Activated CD4-positive, CD25-positive, alpha-beta regulatory T cell treated with anti-CD3 and anti-CD28 coated beads, Interleukin-2, amount 50 U/mL, for 24 hours (primary cell): ENCODE data around the gene MYOG.
A peak's percentile ranks its signal among the peaks of the same experiment; 100 is the strongest.

Experiments
- ATAC-seq, 2 donors: fragments of 150-1000 bp; cut with Tn5 transposase; one replicate each; pipeline ENCODE4 v1.10.0; 2021; ENCODE audit warnings: mild to moderate bottlenecking in 1 of 2, moderate library complexity in 1 of 2

The MYOG gene

DNA sequence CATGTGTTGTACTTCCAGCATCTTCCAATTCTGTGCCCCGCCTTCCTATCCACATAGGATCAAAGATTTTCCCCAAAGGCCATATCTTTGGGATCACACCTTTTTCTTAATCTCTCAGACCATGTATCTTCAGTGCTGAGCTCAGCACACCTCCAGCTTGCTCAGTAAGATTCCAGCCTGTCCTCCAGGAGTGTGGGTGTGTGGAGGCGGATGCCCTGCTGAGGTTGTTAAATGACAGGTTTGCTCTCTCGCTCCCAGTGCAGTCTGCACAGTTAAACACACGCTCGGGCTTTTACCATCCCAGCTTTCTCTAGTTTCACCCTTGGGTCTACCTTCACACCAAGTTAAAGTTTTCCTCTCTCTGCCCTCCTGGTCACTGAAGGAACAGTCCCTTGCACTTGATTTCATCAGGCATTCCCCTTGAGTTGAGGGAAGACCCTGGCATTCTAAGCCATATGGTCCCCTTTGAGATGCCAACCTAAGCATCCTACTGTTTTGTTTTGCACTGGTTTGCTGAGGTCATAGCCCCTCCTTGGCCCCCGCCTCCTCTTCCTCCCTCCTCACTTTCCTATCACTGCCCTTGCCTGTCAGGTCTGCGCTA, 13.7 kb downstream of the MYOG start:
- no peak for ATAC-seq

DNA sequence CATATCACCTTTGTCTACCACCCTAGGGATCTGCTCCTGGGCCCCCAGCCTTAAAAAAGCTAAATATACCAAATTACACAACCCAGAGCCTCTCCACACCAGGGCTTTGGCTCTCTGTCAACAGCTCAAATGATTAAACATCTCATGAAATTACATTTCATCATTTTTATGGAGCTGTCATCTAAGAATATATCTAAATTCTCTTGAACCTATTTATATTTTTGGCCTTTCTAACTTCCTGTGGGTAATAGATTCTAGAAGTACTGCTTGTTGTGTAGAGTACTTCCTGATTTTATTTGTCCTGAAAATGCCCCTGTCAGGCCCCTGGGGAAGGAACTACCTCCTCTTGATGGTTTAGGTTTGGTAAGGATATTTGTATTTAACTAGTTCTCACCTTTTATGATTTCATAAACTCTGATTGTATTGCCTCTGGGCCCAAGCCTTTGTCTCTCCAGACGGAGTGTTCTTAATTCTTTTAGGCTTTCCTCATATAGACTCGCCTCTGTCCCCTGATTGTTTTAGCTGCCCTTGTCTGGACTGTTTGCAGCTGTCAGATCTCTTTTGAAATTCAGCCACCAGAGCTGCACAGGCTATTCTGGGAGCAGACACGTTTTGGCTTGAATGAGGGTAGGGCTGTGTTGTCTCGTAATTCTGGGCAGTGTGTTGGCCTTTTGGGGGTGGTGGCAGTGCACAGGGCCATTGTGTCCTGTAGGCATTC, 16.6 kb downstream of the MYOG start:
- no peak for ATAC-seq

DNA sequence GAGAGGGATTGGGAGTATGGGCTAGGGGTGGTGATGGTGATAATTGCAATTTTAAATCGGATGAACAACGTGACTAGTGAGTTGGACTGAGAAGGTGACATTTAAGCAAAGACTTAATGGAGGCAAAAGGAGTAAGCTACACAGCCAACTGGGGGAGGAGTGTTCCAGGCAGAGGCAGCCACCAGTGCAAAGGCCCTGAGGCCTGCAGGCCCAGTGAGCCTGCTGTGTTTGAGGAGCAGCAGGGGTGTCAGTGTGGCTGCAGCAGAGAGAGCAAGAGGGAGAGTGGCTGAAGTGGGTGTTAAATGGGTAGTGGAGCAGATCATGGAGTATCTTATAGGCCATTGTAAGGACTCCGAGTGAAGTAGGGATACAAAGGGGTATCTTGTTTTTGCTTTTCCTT, 18.8 kb downstream of the MYOG start:
- ATAC-seq: no peak

DNA sequence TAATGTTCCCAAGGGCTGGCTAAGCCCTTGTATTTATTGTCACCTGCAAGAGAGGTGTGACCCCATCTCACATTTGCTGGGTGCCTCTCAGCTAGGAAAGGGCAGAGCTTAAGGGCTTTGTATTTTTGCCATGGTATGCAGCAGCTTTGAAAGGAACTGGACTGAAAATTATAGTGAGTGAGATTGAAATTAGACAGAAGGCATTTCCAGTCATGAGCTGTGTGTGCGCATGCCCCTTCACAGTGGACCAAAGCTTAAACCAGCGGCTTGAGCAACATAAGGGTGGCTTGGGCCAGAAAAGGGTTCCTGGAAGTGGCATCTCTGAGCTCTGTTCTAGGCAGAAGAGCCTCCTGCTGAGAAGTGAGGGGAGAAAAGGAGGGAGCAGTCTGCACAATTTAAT, 19.8 kb downstream of the MYOG start:
- ATAC-seq: no peak

DNA sequence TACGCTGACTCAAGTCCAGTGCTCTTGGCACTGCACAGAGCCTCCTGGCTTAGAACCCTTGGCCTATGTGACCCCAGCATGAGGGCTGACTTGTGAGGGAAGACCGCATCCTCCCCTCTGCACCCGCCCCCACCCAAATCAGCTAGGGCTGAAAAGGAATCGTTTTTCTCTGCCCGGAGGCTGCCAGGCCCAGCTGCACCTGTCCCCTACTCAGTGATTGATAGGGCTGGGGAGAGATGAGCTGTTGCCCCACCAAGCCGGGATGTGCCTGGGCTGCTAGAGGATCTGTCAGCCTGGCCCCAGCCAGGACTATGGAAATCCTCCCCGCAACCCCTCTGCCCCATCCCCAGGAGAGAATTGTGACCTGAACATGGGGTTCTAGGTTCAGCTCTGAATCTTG, 20.6 kb downstream of the MYOG start:
- no peak for ATAC-seq

DNA sequence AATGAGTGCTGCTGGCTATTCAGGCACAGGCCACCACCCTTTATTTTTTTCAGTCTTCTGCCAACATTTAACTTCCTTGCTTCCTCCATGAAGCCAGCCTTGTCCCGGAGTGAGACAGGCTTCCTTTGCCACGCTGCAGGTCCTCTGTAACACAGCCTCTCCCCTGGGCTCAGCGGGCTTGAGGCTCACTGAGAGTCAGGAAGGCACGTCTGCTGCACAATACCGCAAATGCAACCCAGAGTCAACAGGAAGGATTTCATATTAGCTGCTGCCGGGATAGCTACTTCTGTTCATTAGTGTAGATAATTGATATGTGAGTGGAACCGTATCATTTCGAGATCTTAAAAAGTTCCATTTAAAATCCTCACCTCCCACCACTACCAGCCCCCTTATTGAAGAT, 22.5 kb downstream of the MYOG start:
- ATAC-seq: no peak

DNA sequence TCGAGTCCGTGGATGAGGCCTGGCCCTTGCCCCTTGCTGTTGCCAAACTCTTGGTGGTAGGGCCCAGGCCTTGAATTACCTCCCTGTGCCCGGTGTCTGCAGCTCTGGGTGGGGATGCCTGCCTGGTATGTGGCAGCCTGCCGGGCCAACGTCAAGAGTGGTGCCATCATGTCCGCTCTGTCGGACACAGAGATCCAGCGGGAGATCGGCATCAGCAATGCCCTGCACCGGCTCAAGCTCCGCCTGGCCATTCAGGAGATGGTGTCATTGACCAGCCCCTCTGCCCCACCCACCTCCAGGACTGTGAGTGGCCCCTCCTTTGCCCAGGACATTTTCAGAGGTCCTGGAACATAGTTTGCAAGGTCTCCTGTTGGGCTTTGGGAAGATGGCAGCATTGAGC, 25.7 kb downstream of the MYOG start:
- no peak for ATAC-seq

DNA sequence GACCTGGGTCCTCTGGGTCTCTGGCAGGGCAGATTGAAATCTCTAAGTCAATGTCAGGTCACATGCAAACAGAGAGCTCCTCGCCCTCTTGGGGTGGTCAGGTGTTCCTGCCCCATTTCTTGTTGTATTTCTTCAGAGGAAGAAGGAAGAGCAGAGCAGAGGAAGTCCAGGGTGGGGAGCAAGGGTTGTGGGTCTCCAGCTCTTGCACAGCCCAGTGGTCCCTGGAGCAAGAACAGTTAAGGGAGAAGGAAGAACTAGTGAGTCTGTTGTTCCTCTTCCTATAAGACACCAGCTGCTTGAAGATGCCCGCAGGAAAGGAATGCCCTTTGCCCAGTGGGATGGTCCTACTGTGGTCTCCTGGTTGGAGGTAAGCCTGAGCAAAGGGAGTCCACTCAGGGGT, 26.3 kb downstream of the MYOG start:
- ATAC-seq: no peak

DNA sequence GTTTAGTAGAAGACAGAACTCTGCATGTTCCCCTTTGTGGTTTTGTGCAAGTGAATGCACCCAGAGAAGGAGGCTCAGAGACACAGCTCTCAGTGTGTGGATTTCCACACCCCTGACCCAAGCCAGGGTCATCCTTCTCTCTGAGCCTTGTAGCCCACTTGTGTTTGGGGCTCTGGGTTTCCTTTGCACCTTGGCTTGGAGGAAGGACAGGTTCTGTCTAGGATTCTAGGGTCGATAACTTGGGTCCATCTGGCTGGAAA, 27.2 kb downstream of the MYOG start:
- ATAC-seq: no peak

DNA sequence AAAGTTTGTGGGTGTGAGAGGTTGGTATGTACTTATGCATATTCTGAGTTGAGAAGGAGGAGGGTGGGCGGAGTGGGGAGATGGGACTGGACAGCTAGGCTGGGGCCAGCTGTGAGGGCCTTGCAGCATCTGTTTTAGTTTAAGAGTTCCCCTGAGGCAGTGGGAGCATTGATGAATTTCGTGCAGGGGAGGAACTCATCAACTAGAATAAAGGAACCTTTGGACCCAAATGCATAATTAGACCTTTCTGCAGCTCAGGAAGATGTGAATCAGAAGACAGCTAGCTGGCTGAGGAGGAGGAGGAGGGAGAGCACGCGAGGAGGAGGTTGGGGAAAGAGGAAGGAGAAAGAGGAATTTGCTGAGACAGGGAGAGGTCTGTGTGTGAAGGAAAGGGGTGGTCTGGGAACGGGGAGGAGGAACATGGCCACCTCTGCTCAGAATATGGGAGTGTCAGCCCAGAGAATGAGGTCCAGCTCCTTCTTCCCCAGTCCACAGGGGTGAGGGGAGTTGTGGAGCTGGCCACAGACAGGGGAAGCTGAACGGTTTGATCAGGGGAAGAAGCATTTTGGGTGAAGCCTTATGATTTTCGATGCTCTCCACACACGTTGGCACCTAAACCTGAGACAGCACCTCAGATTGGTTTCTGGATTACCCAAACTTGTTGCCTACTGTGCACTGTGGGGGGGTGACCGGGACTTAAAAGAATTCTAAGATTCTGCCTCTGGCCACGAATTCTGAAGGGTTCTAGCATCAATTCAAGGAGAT, 27.7 kb downstream of the MYOG start:
- ATAC-seq: no peak

DNA sequence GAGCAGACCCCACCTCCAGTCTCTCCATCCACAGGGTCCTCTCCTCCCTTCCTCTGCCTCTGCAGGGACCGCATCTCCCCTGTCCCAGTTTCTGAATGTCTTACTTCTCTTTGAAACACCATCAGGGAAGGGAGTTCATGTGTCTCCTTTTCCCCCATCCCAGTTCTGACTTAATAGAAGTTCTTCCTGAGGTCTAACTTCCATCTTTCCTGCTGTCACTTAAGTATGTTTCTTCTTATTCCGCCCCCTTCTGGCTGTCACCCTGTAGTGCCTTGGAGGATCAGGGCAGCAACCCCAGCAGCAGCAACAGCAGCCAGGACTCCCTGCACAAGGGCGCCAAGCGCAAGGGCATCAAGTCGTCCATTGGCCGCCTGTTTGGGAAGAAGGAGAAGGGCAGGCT, 29.3 kb downstream of the MYOG start:
- ATAC-seq: no peak

DNA sequence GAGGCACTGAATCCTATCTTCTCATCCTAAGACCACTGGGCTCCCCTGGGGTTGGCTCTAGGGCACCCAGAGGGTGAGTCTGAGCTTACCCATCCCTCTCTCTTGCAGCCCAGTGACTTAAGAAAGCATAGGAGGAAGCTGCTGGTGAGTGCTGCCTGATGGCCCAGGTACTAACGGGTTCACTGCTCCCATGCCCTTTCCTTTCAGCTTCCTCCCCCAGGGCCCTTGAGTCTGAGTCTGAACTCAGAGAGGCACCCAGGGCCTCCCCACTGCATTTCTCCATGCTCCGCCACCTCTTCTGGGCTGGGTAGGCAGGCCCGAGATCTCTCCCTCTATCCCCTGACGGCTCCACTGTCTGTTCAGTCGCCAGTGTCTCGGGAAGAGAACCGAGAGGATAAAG, 29.8 kb downstream of the MYOG start:
- ATAC-seq: no peak

DNA sequence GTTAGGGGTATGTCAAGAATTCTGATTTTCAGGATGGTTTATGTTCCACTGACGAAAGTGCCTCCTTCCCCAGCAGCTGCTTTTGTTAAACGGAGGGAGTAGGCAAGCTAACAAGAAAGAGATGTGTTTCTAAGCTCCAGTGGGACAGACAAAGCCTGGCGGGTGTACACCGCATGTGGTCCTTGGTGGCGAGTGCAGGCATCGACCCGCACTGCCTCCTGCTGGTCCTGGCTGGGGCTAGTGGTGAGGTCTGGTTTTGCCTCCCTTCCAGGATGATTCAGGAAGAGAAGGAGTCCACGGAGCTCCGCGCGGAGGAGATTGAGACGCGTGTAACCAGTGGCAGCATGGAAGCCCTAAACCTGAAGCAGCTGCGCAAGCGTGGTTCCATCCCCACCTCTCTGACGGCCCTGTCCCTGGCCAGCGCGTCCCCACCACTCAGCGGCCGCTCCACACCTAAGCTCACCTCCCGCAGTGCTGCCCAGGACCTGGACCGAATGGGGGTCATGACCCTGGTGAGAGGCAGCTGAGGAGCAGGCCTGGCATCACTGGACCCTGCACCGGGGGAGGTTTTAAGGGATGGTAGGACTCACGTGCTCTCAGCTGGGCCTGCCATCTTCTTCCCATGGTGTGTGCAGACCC, 30.5 kb downstream of the MYOG start:
- no peak for ATAC-seq

DNA sequence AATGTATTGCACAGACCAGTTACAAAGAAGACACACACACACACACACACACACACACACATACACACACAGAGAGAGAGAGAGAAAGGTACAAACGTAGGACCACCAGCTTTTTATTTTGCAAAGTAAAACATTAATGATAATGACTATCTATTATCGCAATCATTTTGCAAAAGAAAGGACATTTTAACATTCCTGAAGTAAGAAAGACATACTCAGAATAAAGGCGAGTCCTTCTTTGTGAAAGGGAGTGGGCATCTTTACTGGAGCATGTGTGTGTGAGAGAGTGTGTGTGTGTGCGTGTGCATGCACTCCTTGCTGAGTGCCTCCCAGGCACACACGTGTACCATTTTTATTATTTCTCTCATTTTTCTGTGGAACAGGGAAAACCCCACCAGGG, 31.2 kb downstream of the MYOG start:
- ATAC-seq: no peak

DNA sequence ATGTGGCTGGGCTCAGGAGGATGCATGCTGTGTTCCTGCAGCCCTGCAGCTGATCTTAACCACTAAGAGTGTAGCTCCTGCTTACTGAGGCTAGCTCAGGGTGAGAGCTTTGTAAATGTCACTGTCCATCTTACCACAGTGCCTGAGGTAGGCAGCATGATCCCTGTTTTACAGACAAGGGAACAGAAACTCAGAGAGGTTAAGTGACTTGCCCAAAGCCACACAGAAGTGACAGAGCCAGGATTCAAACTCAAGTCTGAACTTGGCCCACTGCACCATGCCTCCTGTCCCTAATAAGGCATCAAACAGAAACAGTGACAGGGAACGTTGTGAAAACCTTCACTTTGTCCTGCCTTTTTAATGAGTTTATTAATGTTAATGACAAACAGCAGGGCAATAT, 31.6 kb downstream of the MYOG start:
- no peak for ATAC-seq

DNA sequence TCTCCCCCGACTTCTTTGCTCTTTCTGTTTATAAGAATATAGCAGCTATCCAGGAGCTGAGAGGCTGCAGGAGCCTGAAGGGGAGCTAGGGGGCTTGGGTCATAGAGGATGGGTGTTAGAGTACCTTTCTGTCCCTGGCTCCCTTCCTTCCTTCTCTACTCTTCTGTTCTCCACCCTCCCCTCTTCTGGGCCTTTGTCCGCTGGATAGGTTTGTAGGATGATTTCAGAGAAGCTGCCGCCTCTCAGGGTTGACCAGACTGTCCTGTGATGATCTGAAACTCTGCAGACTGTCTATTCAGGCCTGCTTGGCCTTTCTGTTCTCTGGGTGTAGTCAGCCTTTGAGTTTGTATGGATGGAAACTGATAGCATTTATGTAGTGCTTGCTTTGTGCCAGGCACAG, 33.2 kb downstream of the MYOG start:
- no peak for ATAC-seq

DNA sequence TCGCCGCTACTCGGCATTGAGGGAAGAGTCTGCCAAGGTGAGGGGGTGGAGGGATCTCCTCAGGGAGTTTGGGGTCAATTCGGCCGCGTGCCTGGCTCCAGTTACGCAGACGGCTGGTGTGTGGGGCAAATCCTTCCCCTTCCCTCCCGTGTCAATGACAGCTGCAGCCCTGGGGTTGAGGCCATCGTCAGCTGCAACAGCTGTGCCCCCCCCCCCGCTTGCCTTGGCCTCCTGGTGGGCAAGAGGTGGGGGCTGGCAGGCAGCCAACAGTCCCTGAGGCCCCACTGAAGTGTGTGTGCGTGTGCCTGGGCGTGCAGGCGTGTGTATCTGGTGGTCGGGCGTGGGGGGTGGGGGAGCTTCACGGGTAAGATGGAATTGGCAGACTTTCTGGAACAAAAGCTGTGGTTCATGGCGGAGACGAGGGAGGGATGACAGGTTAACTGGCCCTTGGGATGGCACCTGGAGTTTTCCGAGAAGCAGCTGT, 33.9 kb downstream of the MYOG start:
- ATAC-seq: no peak

DNA sequence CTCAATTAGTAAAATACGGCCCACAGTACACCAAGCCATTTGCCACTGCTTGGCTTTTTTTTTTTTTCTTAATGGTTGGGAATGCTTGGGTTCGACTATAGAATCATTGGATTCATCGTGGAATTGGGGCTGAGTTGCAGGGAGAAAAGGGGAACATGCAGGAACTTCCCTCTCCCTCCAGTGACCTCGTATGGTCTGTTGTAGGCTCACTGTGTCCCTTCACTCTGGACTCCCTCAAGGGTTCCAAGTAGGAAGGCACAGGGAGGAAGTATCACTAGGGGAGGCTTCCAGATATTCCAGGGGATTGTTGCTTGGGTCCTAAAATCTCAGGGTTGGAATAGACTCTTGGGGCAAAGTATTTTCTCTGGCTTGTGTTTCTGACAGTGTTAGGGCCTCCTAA, 35.0 kb downstream of the MYOG start:
- no peak for ATAC-seq

DNA sequence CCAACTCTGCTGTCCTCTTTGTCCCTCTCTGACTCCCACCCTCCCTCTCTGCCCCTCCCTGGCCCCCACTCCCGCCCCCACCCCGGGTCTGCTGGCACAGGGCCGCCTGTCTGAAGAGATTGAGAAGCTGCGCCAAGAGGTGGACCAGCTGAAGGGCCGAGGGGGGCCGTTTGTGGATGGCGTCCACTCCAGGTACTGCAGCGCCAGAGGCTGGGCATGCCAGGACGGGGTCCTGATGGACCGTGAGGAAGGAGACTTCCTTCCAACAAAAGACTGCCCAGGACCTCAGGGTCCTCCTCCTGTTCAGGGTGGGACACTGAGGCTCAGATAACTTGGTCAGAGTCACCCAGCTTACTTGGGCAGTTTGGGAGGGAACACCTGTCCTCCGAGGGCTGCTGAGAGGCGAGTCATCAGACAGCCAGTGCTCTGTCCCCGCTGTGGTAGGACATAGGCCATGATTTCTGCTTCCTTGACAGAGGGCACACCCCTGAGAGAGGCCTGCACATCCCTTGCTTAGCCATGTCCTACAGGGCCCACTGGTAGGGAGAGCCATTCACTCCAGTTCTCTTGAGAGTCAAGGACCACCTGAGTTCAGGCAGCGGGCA, 36.1 kb downstream of the MYOG start:
- no peak for ATAC-seq

DNA sequence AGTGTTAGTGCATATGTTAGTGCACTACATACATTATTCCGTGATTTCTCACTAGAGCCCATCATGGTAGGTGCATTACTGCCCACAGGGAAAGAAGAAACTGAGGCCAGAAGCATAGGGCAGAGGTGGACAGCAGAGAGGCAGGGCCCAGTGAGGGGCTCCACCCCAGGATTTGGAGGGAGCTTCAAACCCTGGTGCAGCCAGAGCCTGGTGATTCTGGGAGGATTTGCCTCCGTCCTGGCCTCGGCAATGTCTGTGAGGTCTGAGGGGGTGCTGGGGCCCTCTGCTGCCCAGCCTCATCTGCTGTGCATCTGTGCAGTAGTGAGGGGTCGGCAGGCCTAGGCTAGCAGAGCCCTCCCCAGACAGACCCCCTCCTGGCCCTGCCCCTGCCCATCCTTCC, 36.7 kb downstream of the MYOG start:
- no peak for ATAC-seq

DNA sequence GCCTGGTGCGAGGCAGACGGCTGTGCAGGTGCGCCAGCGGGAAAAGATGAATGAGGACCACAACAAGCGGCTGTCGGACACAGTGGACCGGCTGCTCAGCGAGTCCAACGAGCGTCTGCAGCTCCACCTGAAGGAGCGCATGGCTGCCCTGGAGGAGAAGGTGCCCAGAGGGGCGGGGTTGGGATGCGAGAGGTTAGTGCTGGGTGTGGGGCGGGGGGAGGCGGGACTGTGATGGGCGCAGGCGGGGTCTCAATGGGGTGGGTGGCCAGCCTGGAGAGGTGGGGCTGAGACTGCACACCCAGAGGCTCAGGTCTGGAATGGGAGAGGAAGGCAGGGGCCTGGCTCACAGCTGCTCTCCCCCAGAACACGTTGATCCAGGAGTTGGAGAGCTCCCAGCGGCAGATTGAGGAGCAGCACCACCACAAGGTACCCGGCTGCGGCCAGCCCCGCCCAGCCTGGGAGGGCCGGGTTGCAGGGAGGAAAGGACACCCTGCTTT, 37.2 kb downstream of the MYOG start:
- no peak for ATAC-seq

DNA sequence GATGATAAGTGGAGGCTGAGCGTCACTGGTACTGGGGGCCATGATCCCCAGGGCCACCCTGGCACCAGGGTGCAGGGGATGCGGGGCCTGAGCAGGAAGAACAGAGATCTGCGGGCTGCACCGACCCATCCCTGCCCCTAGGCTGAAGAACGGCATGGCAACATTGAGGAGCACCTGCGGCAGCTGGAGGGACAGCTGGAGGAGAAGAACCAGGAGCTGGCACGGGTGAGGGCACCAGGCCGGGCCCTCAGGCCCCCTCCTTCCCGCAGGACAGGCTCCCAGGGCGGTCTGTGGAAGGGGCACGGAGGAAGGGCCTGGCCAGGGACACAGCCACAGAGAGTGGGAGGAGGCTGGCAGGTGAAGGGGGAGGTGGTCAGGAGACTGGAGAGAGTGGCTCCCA, 37.7 kb downstream of the MYOG start:
- ATAC-seq: no peak

DNA sequence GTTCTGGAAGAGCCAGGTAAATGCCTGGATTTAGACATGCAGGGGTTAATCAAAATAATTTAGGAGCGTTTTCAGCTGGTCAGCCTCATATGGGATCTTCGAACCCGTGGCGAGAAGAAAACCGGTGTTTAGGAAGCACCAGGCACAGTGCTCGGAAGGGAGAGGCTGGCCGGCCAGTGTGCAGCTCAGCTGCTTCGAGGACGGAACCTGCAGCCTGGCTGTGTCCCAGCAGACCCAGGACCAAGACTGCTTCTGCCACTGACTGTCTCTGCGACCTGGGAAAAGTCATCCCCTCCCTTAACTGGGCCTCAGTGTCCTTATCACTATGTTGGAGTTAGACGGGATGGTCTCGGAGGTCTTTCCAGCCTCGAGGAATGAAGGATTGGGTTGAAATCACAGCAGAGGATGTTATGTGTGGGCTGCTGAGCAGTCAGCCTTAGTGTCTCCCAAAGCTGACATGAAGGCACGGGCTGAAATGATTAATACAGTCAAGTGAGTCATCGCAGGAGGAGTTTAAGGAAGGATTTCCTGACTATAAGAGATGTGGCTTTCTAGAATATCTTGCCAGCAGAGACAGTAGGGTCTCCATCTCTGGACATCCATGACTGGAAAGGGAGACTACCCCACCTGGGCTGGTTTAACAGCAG, 38.7 kb downstream of the MYOG start:
- peak in 1 of 2 donors; percentile 13 for ATAC-seq
